Amniotic epithelial cell (primary cell): ENCODE results near the gene USF2.

Experiments used
- DNase-seq: peaks from one replicate; pipeline ENCODE4 v3.0.0-alpha.2; 2010; ENCODE audit warnings: low read depth

The USF2 gene

DNA sequence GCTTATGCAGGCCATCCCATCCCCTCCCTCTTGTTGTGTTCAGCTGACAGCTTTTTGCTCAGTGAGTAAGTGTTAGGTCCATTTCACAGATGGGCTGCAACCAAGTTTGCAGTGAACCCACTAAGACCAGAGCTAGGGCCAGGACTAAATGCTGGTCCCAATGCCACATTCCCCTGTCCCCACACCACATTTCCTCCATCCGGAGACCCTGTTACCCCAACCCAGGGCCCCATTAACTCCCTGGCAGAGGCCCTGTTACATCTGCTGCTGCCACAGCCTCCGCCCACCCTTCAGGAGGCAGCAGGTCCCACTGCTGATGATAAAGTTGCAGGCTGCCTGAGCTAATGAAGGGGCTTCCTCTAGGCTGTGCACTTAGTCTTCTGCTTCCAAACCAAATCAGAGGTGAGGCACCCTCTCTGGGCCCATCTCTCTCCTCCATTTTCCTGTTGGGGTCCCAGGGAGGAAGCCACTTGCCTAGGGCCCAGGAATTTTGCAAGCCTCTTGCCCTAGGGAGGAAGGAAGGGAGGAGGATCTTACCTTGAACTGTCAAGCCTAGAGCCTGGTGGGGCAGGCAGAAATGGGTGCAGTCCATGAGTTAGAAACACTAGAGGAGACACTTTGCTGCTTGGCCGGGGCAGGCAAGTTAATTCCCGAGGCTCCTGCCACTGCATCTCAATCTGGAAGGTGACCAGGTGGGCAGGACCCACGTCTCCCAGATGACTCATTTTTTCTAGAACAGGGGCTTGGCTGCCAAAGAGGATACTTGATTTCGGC, 3.4 kb upstream of the USF2 start:
- no peak for DNase-seq

DNA sequence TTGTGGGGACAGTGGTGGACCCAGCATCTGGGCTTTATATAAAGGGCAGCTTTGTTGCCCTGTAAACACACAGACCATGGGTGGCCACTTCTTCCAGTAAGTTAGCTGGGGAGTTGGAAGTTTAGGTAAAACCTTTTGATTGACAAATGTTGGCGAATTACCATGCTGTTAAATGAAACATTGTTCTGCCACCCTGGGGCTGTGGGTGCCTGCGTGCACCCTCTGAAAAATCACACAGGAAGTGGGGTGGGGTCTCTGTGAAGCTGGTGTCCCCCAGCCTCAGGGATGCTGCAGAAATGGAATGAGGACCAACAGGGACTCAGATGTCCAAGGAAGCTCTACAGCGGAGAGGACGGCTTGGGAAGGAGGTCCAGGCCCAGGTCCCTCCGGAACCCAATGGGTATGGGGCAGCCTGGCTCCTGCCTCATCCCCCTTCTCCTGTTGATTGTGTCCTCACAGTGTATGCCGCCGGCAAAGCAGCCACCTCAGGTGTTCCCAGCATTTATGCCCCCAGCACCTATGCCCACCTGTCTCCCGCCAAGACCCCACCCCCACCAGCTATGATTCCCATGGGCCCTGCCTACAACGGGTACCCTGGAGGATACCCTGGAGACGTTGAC, 2.8 kb upstream of the USF2 start:
- DNase-seq = no peak

GRCh38 chr19:35266520-35267352, 2.0 kb upstream of the USF2 start:
- no peak for DNase-seq

GRCh38 chr19:35267353-35267817, 1.4 kb upstream of the USF2 start:
- peak; percentile 18 for DNase-seq

- peak; percentile 47 for DNase-seq
Measured at GRCh38 chr19:35267818-35268535, 785 bp upstream of the USF2 start.

DNA sequence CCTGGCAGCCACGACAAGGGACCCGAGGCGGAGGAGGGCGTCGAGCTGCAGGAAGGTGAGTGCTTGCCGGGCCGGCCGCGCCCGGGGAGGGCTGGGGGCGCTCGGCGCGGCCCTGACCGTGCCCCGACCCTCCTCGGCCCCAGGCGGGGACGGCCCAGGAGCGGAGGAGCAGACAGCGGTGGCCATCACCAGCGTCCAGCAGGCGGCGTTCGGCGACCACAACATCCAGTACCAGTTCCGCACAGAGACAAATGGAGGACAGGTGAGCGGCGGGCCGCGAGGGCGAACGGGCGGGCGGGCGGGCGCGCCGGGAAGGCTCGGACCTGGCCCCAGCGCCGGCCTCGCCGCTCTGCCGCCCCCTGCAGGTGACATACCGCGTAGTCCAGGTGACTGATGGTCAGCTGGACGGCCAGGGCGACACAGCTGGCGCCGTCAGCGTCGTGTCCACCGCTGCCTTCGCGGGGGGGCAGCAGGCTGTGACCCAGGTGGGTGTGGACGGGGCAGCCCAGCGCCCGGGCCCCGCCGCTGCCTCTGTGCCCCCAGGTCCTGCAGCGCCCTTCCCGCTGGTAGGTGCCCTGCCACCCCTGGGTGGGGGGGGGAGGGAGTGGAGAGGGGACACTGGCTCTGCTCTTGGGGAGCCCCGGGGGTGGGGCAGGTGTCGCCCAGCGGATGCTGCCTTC, 816 bp downstream of the USF2 start:
- peak; percentile 75 for DNase-seq

GRCh38 chr19:35270381-35270811, 1.6 kb downstream of the USF2 start:
- no peak for DNase-seq

GRCh38 chr19:35271546-35271945, 2.8 kb downstream of the USF2 start:
- DNase-seq = no peak

GRCh38 chr19:35272122-35272719, 3.5 kb downstream of the USF2 start:
- DNase-seq = no peak

DNA sequence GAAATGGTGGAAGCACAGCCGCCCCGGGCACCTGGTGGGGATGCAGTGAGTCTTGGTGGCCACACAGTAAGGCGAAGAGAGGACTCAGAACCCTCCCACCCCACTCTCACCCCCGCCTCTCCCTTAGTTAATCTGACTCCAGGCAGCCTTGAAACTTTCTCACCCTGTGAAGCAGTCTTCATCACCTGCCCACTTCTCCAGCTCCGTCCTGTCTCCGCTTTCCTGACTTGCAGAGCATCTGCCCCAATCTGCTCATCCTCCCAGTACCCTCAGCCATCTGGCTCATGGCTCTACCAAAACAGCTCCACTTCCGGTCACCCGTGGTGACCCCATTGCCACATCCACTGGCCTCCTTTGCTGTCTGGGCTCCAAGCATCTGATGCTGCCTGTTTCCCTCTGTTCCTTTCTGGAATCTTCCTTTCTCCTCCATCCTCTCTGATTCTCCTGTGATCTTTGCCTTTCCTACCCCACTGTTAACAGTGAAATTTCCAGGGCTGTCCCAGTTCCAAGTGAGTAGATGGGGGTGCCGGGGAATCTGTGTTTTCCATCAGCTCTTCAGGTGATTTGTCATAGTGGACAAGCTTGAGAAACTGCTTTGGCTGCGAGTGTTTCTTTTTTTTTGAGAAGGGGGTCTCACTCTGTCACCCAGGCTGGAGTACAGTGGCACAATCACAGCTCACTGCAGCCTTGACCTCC, 4.3 kb downstream of the USF2 start:
- no peak for DNase-seq

GRCh38 chr19:35273686-35274259, 5.0 kb downstream of the USF2 start:
- DNase-seq = no peak

DNA sequence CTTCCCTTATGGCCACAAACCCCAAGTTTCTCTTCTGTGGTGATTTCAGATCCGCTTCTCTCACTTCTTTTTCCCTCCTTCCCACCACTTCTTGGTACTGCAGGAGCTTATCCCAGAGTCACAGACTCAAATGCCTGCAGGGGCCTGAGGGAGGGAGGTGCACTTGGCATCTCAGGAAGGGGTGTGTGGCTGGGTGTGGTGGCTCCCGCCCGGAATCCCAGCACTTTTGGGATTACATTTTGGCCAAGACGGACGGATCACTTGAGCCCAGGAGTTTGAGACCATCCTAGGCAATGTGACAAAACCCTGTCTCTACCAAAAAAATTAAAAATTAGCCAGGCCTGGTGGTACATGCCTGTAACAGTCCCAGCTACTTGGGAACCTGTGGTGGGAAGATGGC, 5.6 kb downstream of the USF2 start:
- no peak for DNase-seq

DNA sequence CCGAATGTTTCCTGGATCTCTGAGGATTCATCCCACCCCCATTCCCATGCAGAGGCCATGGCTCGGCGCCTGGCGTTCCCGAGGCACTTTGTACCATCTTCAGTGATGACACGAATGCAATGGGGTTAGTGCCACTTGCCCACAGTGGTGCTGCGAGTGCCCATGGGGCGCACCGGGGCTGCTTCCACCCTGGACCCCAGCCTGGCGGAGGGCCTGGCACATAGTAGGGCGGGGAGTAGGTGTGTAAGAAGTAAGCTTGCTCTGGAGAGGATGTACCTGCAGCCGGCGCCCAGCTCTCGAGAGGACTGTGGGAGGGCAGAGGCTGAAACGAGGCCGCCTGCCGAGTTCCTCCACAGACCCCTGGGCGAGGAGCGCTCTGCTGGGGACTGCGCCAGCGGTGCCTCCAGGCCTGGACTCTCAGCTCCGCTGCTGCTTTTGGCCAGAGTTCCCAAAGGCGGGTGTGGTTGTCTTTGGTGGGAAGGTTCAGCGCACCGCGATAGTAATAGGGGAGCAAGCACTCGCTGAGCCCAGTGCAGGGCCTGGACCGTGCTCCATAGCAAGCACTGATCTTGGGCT, 8.0 kb downstream of the USF2 start:
- DNase-seq = no peak

DNA sequence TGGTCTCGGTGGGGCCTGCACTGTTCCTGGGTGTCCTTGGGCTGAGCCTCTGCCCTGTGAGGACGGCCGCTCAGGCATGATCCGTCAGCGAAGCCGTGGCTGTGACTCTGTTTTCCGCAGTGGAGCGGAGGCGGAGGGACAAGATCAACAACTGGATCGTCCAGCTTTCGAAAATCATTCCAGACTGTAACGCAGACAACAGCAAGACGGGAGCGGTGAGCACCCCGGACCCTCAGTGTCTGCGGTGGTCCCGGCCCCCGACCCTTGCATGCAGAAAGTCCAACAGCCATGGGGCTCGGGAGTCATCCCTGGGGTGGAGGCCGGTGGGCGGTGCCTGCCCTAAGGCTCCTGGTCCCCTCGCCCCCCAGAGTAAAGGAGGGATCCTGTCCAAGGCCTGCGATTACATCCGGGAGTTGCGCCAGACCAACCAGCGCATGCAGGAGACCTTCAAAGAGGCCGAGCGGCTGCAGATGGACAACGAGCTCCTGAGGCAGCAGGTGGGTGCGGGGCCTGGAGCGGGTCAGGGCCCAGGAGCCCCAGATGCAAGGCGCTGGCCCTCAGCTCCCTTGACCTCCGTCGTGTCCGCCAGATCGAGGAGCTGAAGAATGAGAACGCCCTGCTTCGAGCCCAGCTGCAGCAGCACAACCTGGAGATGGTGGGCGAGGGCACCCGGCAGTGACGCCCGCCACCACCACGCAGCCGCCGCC, 10.0 kb downstream of the USF2 start:
- DNase-seq = no peak

GRCh38 chr19:35279374-35279773, 10.6 kb downstream of the USF2 start:
- DNase-seq = no peak

GRCh38 chr19:35279985-35280821, 11.4 kb downstream of the USF2 start:
- no peak for DNase-seq

GRCh38 chr19:35281303-35281702, 12.5 kb downstream of the USF2 start:
- DNase-seq = no peak
